NCI-H2081 treated with DMSO at 0.1 percent for 48 hours (cell line): ENCODE measurements around the gene ANKRD10.

Experiments
- DNase-seq: peaks from one replicate; lab custom pipeline; 2025; lab: John Stamatoyannopoulos, UW

The ANKRD10 gene

DNA sequence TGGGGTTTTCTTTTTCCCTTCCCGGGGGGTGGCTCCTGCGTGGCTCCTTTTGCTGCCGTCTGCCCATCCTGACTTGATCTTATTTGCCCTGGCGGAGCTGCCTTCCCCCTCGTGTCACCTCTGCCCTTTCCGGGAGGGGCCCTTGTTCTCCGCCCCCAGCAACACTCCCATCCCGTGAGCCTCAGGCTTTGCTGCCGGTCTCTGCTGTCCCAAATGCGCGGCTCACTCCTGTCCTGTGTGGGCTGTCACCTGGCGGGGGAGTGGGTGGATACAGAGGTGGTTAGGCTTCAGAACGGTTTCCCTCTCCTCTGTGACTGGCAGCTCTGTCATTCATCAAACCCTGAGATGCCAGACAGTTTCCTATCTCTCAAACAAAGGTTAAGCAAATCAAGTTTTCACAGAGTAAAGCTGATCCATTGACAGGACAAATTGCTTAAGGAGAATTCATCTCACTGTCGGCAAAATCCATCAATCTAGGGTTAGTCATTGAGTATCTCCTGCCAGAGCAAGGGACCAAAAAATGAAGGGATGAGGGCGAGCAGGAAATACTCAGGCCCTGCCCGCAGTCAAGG is 84.0 kb downstream of the ANKRD10 start:
- no peak for DNase-seq

DNA sequence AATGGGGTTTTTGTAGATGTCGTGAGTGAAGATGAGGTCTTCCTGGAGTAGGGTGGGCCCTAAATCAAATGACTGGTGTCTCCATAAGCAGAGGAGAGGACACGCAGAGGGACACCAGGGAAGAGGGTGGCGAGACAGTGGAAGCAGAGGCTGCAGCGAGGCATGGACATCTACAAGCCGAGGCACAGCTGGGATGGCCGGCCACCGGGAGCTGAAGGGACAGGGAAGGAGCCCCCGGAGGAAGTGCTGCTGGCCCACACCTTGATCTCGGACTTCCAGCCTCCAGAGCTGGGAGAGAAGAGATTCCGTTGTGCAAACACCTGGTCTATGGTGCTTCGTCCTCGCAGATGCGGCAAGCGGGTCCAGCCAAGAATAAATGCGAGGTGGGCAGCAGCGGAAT is 84.5 kb downstream of the ANKRD10 start:
- no peak for DNase-seq

DNA sequence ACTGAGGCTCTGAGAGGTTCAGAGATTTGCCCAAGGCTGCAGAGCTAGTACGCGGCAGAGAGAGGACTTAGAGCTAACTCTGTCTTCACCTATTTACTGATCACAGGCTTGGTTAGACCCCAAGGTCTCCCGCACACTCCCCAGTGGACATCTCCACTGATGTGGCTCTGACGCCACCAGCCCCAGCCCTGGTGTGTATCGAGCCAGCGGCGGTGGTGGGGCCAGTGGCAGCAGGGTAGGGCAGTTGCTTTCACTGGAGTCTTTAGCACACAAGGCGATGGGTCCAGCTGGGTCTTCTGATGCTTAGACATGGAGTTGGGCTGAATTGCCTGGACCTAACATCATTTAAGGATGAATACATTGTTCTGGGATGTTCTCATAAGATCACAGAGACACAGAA is 85.4 kb downstream of the ANKRD10 start:
- no peak for DNase-seq

DNA sequence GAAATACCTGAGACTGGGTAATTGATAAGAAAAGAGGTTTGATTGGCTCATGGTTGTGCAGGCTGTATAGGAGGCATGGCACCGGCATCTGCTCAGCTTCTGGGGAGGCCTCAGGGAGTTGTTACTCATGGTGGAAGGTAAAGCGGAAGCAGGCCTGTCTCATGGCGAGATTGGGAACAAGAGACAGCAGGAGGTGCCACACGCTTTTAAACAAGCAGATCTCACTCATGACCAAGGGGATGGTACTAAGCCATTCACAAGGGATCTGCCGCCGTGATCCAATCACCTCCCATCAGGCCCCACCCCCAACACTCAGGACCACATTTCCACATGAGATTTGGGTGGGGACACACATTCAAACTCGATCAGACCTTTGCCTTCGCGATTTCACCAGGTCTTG is 86.2 kb downstream of the ANKRD10 start:
- DNase-seq, result no peak
